HepG2 (cell line): ENCODE results near the gene SLC25A10. TPM values are rescaled to one million over a fixed set of nuclear protein-coding genes. Genes with fewer than 3 reads are reported as not detected.
A peak's percentile ranks its signal among the peaks of the same experiment; 100 is the strongest.

ENCODE experiments used
- CEBPB ChIP-seq: IDR thresholded peaks from 2 replicates; pipeline ENCODE4 v1.6.1; 2011; ENCODE audit warnings: low read depth, low read length, improper control_type of control experiment, borderline replicate concordance
- DR1 ChIP-seq: sonication (generic); formaldehyde crosslinking; IDR thresholded peaks from 2 replicates; pipeline ENCODE4 v1.8.0; 2021; ENCODE audit warnings: mild to moderate bottlenecking, missing genetic modification reagents, inconsistent platforms
- EEA1 ChIP-seq: sonication (generic); formaldehyde crosslinking; IDR thresholded peaks from 2 replicates; pipeline ENCODE4 v1.5.1; 2020; ENCODE audit warnings: mild to moderate bottlenecking, missing genetic modification reagents, borderline replicate concordance
- FOXM1 ChIP-seq: sonication (generic); formaldehyde crosslinking; IDR thresholded peaks from 2 replicates; pipeline ENCODE4 v1.5.0; 2020; ENCODE audit warnings: missing genetic modification reagents
- FOXP4 ChIP-seq: sonication (generic); formaldehyde crosslinking; IDR thresholded peaks from 2 replicates; pipeline ENCODE4 v1.4.0; 2020; ENCODE audit warnings: missing genetic modification reagents
- KAT7 ChIP-seq: IDR thresholded peaks from 2 replicates; pipeline ENCODE4 v1.6.1; 2018; ENCODE audit warnings: borderline replicate concordance, missing compliant biosample characterization
- MAFF ChIP-seq: IDR thresholded peaks from 2 replicates; pipeline ENCODE4 v1.6.1; 2011; ENCODE audit warnings: low read depth, low read length, improper control_type of control experiment
- MED1 ChIP-seq: sonication (generic); formaldehyde crosslinking; IDR thresholded peaks from 2 replicates; pipeline ENCODE4 v1.4.0; 2020; ENCODE audit warnings: missing genetic modification reagents
- MTA1 ChIP-seq: sonication (generic); formaldehyde crosslinking; IDR thresholded peaks from 2 replicates; pipeline ENCODE4 v1.4.0; 2020; ENCODE audit warnings: missing genetic modification reagents, mild to moderate bottlenecking, borderline replicate concordance
- NFKBIZ ChIP-seq: IDR thresholded peaks from 2 replicates; pipeline ENCODE4 v1.6.1; 2018; ENCODE audit warnings: missing genetic modification reagents, missing compliant biosample characterization
- NR2C2 ChIP-seq: sonication (generic); formaldehyde crosslinking; IDR thresholded peaks from 2 replicates; pipeline ENCODE4 v1.4.0; 2020; ENCODE audit warnings: missing genetic modification reagents, mild to moderate bottlenecking, moderate library complexity, borderline replicate concordance
- PPARG ChIP-seq: conservative IDR thresholded peaks from 2 replicates; pipeline ENCODE4 v1.6.1; 2016; ENCODE audit warnings: missing biosample characterization, missing genetic modification reagents
- SMYD3 ChIP-seq: sonication (generic); formaldehyde crosslinking; IDR thresholded peaks from 2 replicates; pipeline ENCODE4 v1.8.1; 2023; ENCODE audit warnings: mild to moderate bottlenecking, missing genetic modification reagents
- TAF1 ChIP-seq: sonication (generic); formaldehyde crosslinking; IDR thresholded peaks from 2 replicates; pipeline ENCODE4 v1.4.0; 2020; ENCODE audit warnings: missing genetic modification reagents
- ZBTB20 ChIP-seq: sonication (generic); formaldehyde crosslinking; IDR thresholded peaks from 2 replicates; pipeline ENCODE4 v1.8.1; 2023; ENCODE audit warnings: missing genetic modification reagents, low read depth, mild to moderate bottlenecking, borderline replicate concordance
- ZFAT ChIP-seq: sonication (generic); formaldehyde crosslinking; conservative IDR thresholded peaks from 2 replicates; pipeline ENCODE4 v1.8.1; 2023; ENCODE audit warnings: missing genetic modification reagents, inconsistent platforms
- ZFP62 ChIP-seq: sonication (generic); formaldehyde crosslinking; IDR thresholded peaks from 2 replicates; pipeline ENCODE4 v1.4.0; 2020; ENCODE audit warnings: missing genetic modification reagents
- ZNF20 ChIP-seq: sonication (generic); formaldehyde crosslinking; IDR thresholded peaks from 2 replicates; pipeline ENCODE4 v1.4.0; 2020; ENCODE audit warnings: mild to moderate bottlenecking, moderate library complexity, missing genetic modification reagents
- ZNF296 ChIP-seq: sonication (generic); formaldehyde crosslinking; conservative IDR thresholded peaks from 2 replicates; pipeline ENCODE4 v1.5.0; 2020; ENCODE audit warnings: mild to moderate bottlenecking, missing genetic modification reagents
- ZNF44 ChIP-seq: sonication (generic); formaldehyde crosslinking; IDR thresholded peaks from 2 replicates; pipeline ENCODE4 v1.5.1; 2020; ENCODE audit warnings: mild to moderate bottlenecking, missing genetic modification reagents
- polyA plus RNA-seq, 8 experiments: library from polyadenylated mRNA; depleted of rRNA in 3 of 8; stranded (reverse) in 7 of 8; unstranded in 1 of 8; fragments of >200 nt; fragmentation: Illumina TruSeq in 4 of 8; extraction: Trizol in 4 of 8; gene quantifications; 2 replicates each; pipeline versions ENCODE4 v1.2.1 to v1.2.3, GENCODE V29; 2011 to 2016; ENCODE audit warnings: low read depth in 4 of 8, missing spikeins in 1 of 8, mixed read lengths in 1 of 8; ENCODE audit not compliant: insufficient read depth in 1 of 8
- total RNA-seq, 5 experiments: library from RNA; depleted of rRNA; stranded (reverse); fragments of >200 nt; fragmentation: Illumina TruSeq; extraction: Trizol; gene quantifications; 2 replicates each; pipeline ENCODE4 v1.2.3, GENCODE V29; 2016; ENCODE audit warnings: low read depth in 1 of 5
- TF ChIP-seq, protein P1 (sequence below): sonication (generic); formaldehyde crosslinking; IDR thresholded peaks from 2 replicates; pipeline ENCODE4 v1.4.0; 2020; ENCODE audit warnings: missing genetic modification reagents
- TF ChIP-seq, protein P2 (sequence below): sonication (generic); formaldehyde crosslinking; IDR thresholded peaks from 2 replicates; pipeline ENCODE4 v1.4.0; 2020; ENCODE audit warnings: missing genetic modification reagents
- TF ChIP-seq, protein P3 (sequence below): sonication (generic); formaldehyde crosslinking; IDR thresholded peaks from 2 replicates; pipeline ENCODE4 v1.4.0; 2020; ENCODE audit warnings: missing genetic modification reagents, borderline replicate concordance

The SLC25A10 gene
- total and polyA plus RNA-seq, 2 of the 13 experiments (the other 11 are each of a cell fraction or from before 2014, with no cell fraction given): 46.5 to 140 TPM

GRCh38 chr17:81701288-81702071, 10.6 kb upstream of the SLC25A10 start (continued):
- TF ChIP-seq, protein P1, sequence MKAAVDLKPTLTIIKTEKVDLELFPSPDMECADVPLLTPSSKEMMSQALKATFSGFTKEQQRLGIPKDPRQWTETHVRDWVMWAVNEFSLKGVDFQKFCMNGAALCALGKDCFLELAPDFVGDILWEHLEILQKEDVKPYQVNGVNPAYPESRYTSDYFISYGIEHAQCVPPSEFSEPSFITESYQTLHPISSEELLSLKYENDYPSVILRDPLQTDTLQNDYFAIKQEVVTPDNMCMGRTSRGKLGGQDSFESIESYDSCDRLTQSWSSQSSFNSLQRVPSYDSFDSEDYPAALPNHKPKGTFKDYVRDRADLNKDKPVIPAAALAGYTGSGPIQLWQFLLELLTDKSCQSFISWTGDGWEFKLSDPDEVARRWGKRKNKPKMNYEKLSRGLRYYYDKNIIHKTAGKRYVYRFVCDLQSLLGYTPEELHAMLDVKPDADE: no peak
- TF ChIP-seq ZFP62 (CRISPR knock-in tag) (no peak), FOXM1 (0 out of 2 replicates have a peak, but pooled peaks have one; percentile 24), ZBTB20 (CRISPR knock-in tag) (peak; percentile 66; the same call in 1 of the 2 replicates), ZNF296 (no peak), NFKBIZ (no peak), EEA1 (no peak), ZNF44 (CRISPR knock-in tag) (no peak), FOXP4 (CRISPR knock-in tag) (no peak; the same call in 1 of the 2 replicates), MTA1 (CRISPR knock-in tag) (0 out of 2 replicates have a peak, but pooled peaks have one; percentile 37), SMYD3 (CRISPR knock-in tag) (no peak), DR1 (CRISPR knock-in tag) (0 out of 2 replicates have a peak, but pooled peaks have one; percentile 19), MED1 (CRISPR knock-in tag) (0 out of 2 replicates have a peak, but pooled peaks have one; percentile 27), NR2C2 (CRISPR knock-in tag) (no peak), KAT7 (no peak), CEBPB (no peak), TAF1 (CRISPR knock-in tag) (no peak), ZNF20 (CRISPR knock-in tag) (0 out of 2 replicates have a peak, but pooled peaks have one; percentile 59), MAFF (no peak), PPARG (CRISPR knock-in tag) (no peak), ZFAT (no peak)
- TF ChIP-seq, protein P2, sequence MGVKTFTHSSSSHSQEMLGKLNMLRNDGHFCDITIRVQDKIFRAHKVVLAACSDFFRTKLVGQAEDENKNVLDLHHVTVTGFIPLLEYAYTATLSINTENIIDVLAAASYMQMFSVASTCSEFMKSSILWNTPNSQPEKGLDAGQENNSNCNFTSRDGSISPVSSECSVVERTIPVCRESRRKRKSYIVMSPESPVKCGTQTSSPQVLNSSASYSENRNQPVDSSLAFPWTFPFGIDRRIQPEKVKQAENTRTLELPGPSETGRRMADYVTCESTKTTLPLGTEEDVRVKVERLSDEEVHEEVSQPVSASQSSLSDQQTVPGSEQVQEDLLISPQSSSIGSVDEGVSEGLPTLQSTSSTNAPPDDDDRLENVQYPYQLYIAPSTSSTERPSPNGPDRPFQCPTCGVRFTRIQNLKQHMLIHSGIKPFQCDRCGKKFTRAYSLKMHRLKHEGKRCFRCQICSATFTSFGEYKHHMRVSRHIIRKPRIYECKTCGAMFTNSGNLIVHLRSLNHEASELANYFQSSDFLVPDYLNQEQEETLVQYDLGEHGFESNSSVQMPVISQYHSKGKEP: no peak
- TF ChIP-seq, protein P3, sequence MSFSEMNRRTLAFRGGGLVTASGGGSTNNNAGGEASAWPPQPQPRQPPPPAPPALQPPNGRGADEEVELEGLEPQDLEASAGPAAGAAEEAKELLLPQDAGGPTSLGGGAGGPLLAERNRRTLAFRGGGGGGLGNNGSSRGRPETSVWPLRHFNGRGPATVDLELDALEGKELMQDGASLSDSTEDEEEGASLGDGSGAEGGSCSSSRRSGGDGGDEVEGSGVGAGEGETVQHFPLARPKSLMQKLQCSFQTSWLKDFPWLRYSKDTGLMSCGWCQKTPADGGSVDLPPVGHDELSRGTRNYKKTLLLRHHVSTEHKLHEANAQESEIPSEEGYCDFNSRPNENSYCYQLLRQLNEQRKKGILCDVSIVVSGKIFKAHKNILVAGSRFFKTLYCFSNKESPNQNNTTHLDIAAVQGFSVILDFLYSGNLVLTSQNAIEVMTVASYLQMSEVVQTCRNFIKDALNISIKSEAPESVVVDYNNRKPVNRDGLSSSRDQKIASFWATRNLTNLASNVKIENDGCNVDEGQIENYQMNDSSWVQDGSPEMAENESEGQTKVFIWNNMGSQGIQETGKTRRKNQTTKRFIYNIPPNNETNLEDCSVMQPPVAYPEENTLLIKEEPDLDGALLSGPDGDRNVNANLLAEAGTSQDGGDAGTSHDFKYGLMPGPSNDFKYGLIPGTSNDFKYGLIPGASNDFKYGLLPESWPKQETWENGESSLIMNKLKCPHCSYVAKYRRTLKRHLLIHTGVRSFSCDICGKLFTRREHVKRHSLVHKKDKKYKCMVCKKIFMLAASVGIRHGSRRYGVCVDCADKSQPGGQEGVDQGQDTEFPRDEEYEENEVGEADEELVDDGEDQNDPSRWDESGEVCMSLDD (CRISPR knock-in tag): no peak
